ENCODE data around the gene IZUMO3.
"Not testable (repeated sequence)": the region's sequence is repeated elsewhere in the genome, so short reads cannot be mapped to it uniquely, and the experiment has no call there.

IZUMO3 gene

DNA sequence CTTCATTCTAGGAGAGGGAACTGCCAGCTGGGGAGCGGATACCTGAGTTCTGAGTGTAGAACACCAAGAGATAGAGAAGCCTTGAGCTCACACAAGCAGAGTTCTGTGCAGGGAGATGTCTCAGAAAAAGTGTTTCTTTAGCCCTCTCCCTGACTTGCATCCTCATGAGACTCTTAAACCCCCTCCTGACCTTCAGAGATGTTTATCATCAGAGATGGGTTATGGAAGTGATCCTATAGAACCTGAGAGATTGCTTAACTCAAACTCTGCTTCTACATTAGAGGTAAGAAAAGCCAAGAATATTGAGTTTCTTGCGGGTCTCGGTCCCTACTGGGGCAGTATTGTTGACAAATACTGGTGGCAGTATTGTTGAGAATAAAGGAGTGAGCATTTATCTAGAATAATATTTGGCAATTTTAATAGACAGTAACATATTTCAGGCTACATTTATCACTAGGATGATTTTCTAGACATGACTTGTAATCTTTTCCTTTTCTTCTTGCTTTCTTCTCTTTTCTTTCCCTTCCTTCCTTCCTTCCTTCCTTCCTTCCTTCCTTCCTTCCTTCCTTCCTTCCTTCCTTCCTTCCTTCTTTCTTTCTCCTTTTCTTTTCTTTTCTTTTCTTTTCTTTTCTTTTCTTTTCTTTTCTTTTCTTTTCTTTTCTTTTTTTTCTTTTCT, at the start of gene IZUMO3:
Gene IZUMO3, minus strand, starts transcription at position 51 of the 676 bp plus-strand sequence. CDS start 248 bp downstream, outside the sequence.
- no peak for DNase-seq

DNA sequence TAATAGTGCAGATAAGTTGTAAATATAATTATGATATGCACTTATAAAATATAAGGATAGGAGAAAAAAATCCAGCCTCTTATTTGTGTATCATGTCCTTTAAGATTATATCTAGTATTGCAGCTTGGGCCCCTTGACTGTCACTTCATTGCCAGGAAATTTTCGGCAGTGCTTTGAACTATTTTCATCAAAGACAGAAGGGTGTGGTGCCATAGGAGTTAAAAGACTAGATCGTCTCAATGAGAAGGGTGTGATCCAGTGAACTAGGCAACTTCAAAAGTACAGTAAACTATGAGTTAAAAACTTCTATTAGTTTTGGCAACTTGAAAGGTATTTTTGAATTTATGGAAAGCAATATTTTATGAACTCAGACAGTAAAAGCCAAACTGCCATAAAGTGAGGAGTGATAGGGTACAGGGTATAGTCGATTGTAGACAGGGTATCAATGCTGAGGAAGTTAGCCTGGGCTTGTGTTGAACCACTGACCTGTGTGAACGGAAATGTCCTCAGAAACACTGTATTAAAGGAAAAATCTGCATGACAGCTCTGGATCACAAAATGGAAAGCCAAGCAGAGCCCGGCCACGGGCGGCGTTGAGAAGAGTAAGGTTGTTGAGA, 48.6 kb upstream of the IZUMO3 start:
- no peak for DNase-seq

GRCh38 chr9:24590432-24590831, 44.7 kb upstream of the IZUMO3 start:
- no peak for DNase-seq

DNA sequence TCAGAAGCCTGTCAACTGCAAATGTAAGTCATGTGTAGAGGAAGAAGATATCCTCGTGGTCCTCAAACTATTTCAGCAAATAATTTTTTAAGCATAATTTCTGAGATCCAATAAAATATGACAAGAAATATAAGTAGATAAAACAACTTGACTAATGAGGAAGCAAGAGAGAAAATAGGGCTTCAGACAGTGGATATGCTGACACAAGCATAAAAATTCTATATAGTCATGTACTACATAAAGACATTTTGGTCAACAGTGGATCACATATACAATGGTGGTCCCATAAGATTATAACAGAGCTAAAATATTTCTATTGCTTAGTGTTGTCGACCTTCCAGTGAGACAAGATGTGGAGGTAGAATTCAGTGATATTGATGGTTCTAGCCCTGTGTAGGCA, 42.2 kb upstream of the IZUMO3 start:
- DNase-seq = no peak

GRCh38 chr9:24582146-24583126, 36.7 kb upstream of the IZUMO3 start:
- no peak for DNase-seq

GRCh38 chr9:24580005-24580404, 34.3 kb upstream of the IZUMO3 start:
- DNase-seq = not testable (repeated sequence)

DNA sequence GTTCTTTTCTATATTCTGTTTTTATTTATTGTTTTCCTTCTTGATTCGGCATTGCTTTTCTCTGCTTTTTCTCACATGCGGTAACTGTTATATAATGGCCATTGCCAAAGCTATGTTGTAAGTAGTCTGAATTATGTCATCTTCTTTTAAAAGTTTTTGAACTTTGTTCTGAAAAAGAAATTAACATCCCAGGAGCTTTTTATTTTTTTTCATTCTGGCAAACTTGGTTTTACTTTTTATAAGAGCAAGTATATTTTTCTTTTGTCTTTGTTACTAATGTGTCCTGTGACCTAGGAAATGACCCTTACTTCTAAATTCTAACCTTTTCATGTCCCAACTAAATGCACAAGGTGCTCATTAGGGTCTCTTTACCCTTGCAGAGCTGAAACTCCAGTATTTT, 26.7 kb upstream of the IZUMO3 start:
- DNase-seq = no peak

DNA sequence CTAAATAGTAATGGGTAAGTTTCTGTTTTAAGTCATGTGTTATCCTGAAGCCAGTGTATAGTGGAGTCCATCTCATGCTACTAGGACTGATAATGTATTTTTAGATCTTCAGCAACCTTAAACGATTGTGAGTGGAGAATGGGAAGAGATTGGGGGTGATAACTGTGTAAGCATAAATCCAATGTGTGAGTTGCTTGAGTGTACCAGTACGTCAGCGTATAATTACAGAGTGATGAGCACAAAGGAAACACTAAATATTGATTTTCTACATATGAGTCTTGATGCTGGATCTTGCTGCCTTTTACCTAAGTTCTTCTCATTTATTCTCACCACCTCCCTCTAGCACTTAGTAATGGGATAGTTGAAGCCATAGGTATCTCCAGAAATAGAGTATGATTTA, 16.3 kb upstream of the IZUMO3 start:
- no peak for DNase-seq

DNA sequence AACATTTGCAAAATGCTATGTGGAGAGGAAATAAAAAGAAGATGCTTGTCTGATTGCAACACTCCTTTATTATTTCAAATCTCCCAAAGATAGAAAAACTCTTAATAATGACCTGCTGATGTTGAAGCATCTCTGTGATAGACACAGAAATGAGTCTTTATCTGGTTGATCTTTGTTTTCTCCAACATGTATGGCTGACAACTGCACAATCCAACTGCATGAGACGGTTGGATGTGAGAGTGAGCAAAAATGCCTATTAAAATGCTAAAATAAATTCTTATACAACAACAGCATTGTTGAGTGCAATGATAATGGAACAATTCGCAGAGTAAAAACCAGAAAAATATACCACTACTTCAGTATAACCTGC, 7.5 kb upstream of the IZUMO3 start:
- DNase-seq = no peak

DNA sequence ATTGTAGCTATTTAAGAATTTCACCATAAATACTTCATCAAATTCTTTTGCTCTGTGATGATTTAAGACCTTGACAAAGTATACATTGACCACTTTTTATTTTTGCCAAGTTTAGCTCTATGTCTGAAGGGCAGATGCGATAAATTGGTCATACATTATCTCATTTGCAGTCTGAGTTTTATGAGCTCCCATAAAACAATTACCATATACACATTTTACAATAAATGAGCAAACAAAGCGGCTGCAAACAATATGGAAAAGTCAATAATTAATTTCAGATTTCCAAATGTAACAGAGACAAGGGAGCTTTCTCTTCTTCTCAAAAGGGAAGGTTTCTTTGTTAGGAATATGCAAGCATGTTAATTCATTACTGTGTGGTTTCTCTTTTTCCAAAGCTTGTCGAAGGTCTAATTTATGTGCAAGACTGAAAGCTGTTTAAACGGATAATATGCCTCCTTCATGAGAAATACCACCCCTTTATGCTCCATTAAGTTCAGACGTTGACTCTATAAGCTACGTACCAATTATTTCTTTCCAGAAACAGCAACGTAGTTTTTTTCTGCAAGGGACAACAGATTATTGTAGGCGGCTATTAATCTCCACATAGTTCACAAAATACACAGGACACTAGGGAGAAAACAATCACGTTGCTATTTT, 7.0 kb upstream of the IZUMO3 start:
- no peak for DNase-seq

DNA sequence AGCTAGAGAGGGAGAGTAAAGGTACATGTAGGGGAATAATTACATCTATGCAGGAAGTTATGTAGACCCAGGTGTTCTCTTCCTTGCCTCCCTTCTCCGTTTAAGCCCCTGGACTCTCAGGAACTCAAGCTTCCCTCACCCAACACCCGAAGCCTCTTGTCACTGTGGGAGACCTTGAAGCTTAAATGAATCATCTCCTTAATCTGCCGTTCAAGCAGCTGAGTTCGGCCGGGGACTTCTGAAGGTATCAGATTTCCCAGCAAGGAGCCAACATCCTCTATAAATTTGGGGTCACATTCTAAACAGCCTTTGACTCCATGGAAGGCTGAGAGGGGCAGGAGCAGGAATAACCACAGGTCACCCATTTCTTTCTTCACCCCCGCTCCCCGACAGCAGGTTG, 412 bp downstream of the IZUMO3 start:
- no peak for DNase-seq

GRCh38 chr9:24518545-24518944, 27.2 kb downstream of the IZUMO3 start:
- no peak for DNase-seq

- no peak for DNase-seq
Measured at GRCh38 chr9:24516463-24516862, 29.2 kb downstream of the IZUMO3 start.

DNA sequence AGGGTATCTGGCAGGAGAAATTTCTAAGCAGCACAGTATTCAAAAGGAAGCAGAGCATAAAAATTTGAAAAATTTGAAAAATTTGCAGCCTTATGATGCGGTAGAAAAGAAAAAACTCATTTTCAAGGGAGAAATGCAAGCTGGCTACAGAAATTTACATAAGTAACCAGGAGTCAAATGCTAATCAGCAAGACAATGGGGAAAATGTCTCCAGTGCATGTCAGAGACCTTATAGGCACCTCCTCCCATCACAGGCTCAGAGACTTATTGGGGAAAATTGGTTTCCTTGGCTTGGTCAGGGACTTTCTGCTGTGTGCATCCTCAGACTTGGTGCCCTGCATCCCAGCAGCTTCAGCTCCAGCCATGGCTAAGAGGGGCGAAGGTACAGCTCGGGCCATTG, 35.8 kb downstream of the IZUMO3 start:
- no peak for DNase-seq

- DNase-seq = no peak
Measured at GRCh38 chr9:24504521-24504920, 41.2 kb downstream of the IZUMO3 start.

DNA sequence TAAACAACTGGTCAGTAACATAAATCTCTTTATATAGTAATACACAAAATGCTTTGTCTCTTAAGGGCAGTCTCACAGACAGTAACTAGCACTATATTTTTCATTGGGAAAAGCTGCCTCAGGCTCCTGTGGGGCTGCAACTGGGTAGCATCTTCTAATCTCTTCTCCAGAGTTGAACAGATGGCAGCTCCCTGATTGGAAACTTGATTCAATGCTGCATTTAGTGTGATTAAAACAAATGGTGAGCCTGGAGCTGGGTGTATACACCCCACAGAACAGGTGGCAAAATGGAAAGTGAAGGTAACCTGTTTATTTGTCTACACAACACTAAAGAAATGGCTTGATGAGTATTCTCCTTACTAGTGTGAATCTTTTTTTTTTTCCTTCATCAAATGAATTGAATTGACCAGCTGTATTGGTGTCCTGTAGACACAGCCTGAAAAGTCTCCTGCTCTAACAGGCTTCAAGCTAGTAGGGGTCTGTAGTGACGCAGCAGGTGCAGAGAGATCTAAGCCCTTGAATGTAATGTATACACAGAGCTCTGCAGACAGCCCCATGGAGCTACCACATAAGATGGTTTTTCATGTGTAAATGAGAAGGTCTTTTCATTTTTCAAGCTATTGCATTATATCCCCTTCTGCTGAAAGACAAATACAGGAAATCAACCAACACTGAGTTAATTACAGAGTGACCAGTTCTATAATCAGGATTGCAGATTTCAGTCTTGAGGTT, 43.3 kb downstream of the IZUMO3 start:
- no peak for DNase-seq

DNA sequence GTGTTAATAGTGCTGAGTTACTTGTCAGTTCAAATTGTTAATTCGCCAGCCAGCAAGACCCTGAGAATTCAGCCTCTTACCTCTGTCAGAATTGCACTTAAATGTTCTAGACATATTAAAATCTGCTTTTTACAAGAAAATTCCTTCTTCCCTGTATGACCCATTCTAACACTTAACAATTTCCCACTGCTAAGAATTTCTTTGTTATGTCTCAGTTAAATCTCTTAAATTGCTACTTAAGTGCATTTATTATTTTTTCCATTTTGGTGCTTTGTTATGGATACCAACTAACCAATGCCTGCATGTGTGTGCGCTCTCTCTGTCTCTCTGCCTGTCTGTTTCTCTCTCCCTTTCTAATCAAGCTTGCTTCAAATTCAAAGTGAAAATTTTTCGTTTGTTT, 44.9 kb downstream of the IZUMO3 start:
- DNase-seq = no peak

GRCh38 chr9:24498632-24499031, 47.1 kb downstream of the IZUMO3 start:
- DNase-seq = no peak

DNA sequence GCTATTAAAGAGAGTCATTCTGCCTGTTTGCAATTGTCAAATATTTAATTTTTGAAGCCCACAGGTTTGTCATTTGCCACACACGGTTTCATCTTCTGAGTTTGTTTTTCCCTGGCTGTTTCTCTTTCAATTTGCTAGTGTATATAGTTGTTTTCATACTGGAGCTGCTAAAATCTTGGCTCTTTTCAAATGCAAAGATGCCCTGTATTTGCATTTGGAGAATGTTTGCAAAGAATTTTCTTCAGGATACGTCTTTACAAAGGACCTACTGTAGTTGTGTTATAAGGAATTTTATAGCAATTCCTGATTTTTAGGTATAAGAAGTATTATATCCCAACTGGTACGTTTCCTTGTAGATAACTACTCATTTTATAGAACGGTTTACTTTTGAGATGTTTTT, 48.0 kb downstream of the IZUMO3 start:
- no peak for DNase-seq

Data from NCI-H2029 (cell line).